ENCODE results near the gene G6PC2.
"Not testable (repeated sequence)": the region's sequence is repeated elsewhere in the genome, so short reads cannot be mapped to it uniquely, and the experiment has no call there.

The G6PC2 gene

DNA sequence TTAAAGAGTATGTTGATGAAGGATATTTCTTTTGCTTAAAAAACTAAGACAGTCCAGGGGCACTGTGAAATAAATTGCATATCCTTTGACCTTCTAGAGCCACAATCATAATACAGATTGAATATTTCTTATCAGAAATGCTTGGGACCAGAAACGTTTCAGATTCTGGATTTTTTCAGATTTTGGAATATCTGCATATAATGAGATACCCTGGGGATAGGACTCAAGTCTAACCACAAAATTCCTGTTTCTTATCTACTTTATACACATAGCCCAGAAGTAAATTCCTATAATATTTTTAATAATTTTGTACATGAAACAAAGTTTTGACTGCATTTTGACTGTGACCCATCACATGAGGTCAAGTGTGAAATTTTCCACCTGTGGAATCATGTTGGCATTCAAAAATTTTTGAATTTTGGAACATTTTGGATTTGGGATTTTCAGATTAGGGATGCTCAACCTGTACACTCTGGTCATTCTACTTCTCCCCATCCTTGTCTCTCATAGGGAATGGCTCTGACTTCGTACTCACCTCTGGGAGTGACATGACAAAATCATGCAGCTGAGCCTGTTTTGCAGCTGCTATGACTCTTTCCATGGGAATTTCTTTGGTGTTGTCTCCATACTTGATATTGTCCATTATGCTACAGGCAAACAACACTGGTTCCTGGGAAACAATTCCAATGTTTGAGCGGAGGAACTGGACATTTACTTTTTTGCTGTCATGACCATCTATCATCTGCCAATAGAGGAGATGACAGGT, 25.7 kb downstream of the G6PC2 start:
- H3K4me1 ChIP-seq (ENCODE audit: insufficient read depth, poor library complexity, severe bottlenecking): no peaks in the 10 kb centered on the region
- H3K9me3 ChIP-seq (ENCODE audit: severe bottlenecking): no peaks in the 10 kb centered on the region
- DNase-seq (ENCODE audit: low spot score): no peak
- no peak for ATAC-seq (ENCODE audit: low read depth)
- H3K36me3 ChIP-seq (ENCODE audit: low read depth): no peaks in the 10 kb centered on the region
- no peak overlapping the region for H3K4me3 ChIP-seq (ENCODE audit: severe bottlenecking)
- H3K27me3 ChIP-seq (ENCODE audit: insufficient read depth, poor library complexity, severe bottlenecking): no peaks in the 10 kb centered on the region
- H3K27ac ChIP-seq (ENCODE audit: poor library complexity, severe bottlenecking): no peak overlapping the region
- TF ChIP-seq, protein P1, sequence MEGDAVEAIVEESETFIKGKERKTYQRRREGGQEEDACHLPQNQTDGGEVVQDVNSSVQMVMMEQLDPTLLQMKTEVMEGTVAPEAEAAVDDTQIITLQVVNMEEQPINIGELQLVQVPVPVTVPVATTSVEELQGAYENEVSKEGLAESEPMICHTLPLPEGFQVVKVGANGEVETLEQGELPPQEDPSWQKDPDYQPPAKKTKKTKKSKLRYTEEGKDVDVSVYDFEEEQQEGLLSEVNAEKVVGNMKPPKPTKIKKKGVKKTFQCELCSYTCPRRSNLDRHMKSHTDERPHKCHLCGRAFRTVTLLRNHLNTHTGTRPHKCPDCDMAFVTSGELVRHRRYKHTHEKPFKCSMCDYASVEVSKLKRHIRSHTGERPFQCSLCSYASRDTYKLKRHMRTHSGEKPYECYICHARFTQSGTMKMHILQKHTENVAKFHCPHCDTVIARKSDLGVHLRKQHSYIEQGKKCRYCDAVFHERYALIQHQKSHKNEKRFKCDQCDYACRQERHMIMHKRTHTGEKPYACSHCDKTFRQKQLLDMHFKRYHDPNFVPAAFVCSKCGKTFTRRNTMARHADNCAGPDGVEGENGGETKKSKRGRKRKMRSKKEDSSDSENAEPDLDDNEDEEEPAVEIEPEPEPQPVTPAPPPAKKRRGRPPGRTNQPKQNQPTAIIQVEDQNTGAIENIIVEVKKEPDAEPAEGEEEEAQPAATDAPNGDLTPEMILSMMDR (IDR thresholded peaks at IDR 0.05; ENCODE audit: poor library complexity, severe bottlenecking): no peak

DNA sequence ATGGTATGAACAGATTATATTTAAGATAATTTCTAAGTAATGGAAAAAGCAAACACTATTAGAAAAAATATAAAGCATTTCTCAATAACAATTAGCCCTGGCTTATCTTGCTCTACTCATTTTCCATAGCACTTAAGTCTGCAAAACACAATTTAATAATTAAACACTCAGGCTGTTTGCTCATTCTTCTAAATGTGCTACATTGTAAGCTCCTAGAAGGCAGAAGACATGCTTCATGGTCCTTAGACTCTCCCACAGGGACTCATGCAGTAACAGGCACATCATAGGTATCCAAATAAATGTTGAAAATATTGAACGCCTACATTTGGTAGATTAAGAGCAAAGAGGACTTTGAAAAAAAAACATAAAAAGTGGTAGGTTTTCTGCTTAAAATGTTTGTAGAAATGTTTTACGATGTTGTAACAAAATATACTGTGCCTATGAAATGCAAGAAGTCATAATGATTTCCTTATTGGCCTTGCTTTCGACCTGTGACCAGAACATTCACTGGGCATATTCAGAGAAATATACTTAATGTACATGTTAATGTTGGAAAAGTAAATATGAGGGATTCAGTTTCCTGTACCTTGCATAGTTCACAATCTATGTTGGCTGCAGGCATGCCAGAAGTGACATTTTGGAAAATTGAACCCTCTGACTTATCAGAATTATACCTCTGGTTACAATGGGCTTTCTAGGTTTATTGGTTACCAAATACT, 27.2 kb downstream of the G6PC2 start:
- Histone ChIP-seq H3K4me1 (ENCODE audit: insufficient read depth, poor library complexity, severe bottlenecking) (no peaks in the 10 kb centered on the region), H3K27ac (ENCODE audit: poor library complexity, severe bottlenecking) (no peak overlapping the region), H3K4me3 (ENCODE audit: severe bottlenecking) (no peak overlapping the region), H3K36me3 (ENCODE audit: low read depth) (no peaks in the 10 kb centered on the region), H3K9me3 (ENCODE audit: severe bottlenecking) (no peaks in the 10 kb centered on the region), H3K27me3 (ENCODE audit: insufficient read depth, poor library complexity, severe bottlenecking) (no peaks in the 10 kb centered on the region)
- ATAC-seq (ENCODE audit: low read depth) (no peak), DNase-seq (ENCODE audit: low spot score) (no peak)
- TF ChIP-seq, protein P1 (IDR thresholded peaks at IDR 0.05; ENCODE audit: poor library complexity, severe bottlenecking): no peak

DNA sequence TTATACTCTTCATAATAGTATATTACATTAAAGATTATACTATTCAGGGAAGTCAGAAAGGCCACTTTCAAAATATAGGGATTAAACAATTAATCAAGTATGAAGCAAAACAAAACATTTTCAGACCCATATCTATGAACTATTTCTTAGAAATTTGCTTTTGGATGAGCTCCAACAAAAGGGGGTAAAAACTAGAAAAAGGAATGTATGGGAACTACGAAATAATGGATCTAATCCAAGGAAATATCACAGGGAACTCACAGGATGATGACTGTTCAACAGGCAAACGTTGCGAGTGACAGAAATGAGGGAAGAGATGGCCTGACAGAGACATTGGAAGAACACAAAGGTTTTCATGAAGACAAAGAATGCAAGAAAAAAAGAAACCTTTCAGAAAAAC, 27.9 kb downstream of the G6PC2 start:
- no peaks in the 10 kb centered on the region for H3K4me1 ChIP-seq (ENCODE audit: insufficient read depth, poor library complexity, severe bottlenecking)
- no peaks in the 10 kb centered on the region for H3K27me3 ChIP-seq (ENCODE audit: insufficient read depth, poor library complexity, severe bottlenecking)
- no peaks in the 10 kb centered on the region for H3K36me3 ChIP-seq (ENCODE audit: low read depth)
- TF ChIP-seq, protein P1 (IDR thresholded peaks at IDR 0.05; ENCODE audit: poor library complexity, severe bottlenecking): no peak
- no peak for ATAC-seq (ENCODE audit: low read depth)
- H3K9me3 ChIP-seq (ENCODE audit: severe bottlenecking): no peaks in the 10 kb centered on the region
- no peak overlapping the region for H3K27ac ChIP-seq (ENCODE audit: poor library complexity, severe bottlenecking)
- DNase-seq (ENCODE audit: low spot score): no peak
- no peak overlapping the region for H3K4me3 ChIP-seq (ENCODE audit: severe bottlenecking)

DNA sequence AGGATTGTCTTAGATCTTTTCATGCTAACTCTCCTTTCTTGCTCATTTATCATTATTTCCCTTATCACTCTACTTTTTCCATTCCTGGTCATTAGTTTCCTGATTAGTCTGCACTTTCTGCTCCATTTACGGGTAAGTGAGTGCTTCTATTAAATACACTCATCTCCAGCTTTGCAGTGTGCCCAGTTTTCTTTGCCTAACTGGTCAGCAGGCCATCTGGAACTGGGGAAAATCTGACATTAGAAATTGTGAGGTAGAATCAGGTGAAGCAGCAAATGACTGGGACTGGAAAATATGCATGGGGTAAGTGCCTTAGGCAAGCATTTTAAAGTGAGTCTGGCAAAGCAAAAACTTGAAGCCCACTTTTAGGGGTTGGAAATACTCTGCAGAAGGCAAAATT, 29.2 kb downstream of the G6PC2 start:
- Histone ChIP-seq H3K4me1 (ENCODE audit: insufficient read depth, poor library complexity, severe bottlenecking) (no peaks in the 10 kb centered on the region), H3K27ac (ENCODE audit: poor library complexity, severe bottlenecking) (no peak overlapping the region), H3K4me3 (ENCODE audit: severe bottlenecking) (no peak overlapping the region), H3K27me3 (ENCODE audit: insufficient read depth, poor library complexity, severe bottlenecking) (no peaks in the 10 kb centered on the region), H3K36me3 (ENCODE audit: low read depth) (no peaks in the 10 kb centered on the region), H3K9me3 (ENCODE audit: severe bottlenecking) (no peaks in the 10 kb centered on the region)
- TF ChIP-seq, protein P1 (IDR thresholded peaks at IDR 0.05; ENCODE audit: poor library complexity, severe bottlenecking): no peak
- ATAC-seq (ENCODE audit: low read depth): no peak
- DNase-seq (ENCODE audit: low spot score): no peak

DNA sequence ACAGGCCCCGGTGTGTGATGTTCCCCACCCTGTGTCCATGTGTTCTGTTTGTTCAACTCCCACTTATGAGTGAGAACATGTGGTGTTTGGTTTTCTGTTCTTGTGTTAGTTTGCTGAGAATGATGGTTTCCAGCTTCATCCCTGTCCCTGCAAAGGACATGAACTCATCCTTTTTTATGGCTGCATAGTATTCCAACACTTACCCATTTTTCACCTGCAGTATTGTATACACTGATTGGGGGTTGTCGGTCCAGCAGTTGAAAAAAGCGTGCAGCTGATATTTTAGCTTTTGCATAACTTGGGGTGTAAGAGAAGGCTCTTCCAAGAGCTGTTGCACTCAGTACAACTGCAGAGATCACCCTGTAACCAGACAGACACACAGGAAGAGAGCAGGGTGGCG, 31.1 kb downstream of the G6PC2 start:
- H3K4me3 ChIP-seq (ENCODE audit: severe bottlenecking); H3K27me3 ChIP-seq (ENCODE audit: insufficient read depth, poor library complexity, severe bottlenecking); H3K36me3 ChIP-seq (ENCODE audit: low read depth); DNase-seq (ENCODE audit: low spot score); H3K9me3 ChIP-seq (ENCODE audit: severe bottlenecking); ATAC-seq (ENCODE audit: low read depth); H3K27ac ChIP-seq (ENCODE audit: poor library complexity, severe bottlenecking); H3K4me1 ChIP-seq (ENCODE audit: insufficient read depth, poor library complexity, severe bottlenecking): not testable (repeated sequence)

Data from RWPE2 (cell line).